ENCODE results near the gene COL5A1.

Gene COL5A1

GRCh38 chr9:134597041-134597913 lies 44.3 kb upstream of the COL5A1 start:
- TF ChIP-seq CTCF (conservative IDR thresholded peaks at IDR 0.05) (no peak), ZFX (IDR thresholded peaks at IDR 0.05) (no peak)
- no peak overlapping the region for H3K27ac ChIP-seq

GRCh38 chr9:134597957-134598883 lies 43.4 kb upstream of the COL5A1 start:
- no peak overlapping the region for H3K27ac ChIP-seq
- TF ChIP-seq CTCF (conservative IDR thresholded peaks at IDR 0.05) (no peak), ZFX (IDR thresholded peaks at IDR 0.05) (no peak)

GRCh38 chr9:134598884-134599245 lies 42.7 kb upstream of the COL5A1 start:
- TF ChIP-seq CTCF (conservative IDR thresholded peaks at IDR 0.05), result no peak
- TF ChIP-seq ZFX (IDR thresholded peaks at IDR 0.05), result no peak
- no peak overlapping the region for H3K27ac ChIP-seq

GRCh38 chr9:134600371-134600770 lies 41.2 kb upstream of the COL5A1 start:
- H3K27ac ChIP-seq, result no peak overlapping the region
- TF ChIP-seq ZFX (IDR thresholded peaks at IDR 0.05) (no peak), CTCF (conservative IDR thresholded peaks at IDR 0.05) (no peak)

- no peak overlapping the region for H3K27ac ChIP-seq
- TF ChIP-seq ZFX (IDR thresholded peaks at IDR 0.05) (no peak), CTCF (conservative IDR thresholded peaks at IDR 0.05) (no peak)
These were observed 40.6 kb upstream of the COL5A1 start for GRCh38 chr9:134600836-134601638.

- TF ChIP-seq CTCF (conservative IDR thresholded peaks at IDR 0.05), result no peak
- no peak for TF ChIP-seq ZFX (IDR thresholded peaks at IDR 0.05)
- no peak overlapping the region for H3K27ac ChIP-seq
These were observed 39.8 kb upstream of the COL5A1 start for GRCh38 chr9:134601764-134602163.

Measured in C4-2B (cell line).